ENCODE data around the gene STPG3. TPM values are rescaled to one million over a fixed set of nuclear protein-coding genes. Genes with fewer than 3 reads are reported as not detected.

STPG3 gene
- total and polyA plus RNA-seq, 2 of the 13 experiments (the other 11 are each of a cell fraction or from before 2014, with no cell fraction given) = not detected

- TF ChIP-seq ARID4A (CRISPR knock-in tag; IDR thresholded peaks at IDR 0.05; ENCODE audit: borderline replicate concordance) (peak; percentile 85; the same call in 1 of the 2 replicates), ZNF646 (CRISPR knock-in tag; IDR thresholded peaks at IDR 0.05) (no peak), ZNF280D (CRISPR knock-in tag; IDR thresholded peaks at IDR 0.05) (peak; percentile 80), ZNF275 (CRISPR knock-in tag; IDR thresholded peaks at IDR 0.05; ENCODE audit: borderline replicate concordance) (no peak; the same call in none of the 2 replicates), ZNF484 (CRISPR knock-in tag; IDR thresholded peaks at IDR 0.05; ENCODE audit: borderline replicate concordance, low read depth) (no peak), HINFP (CRISPR knock-in tag; IDR thresholded peaks at IDR 0.05; ENCODE audit: low read depth) (0 out of 2 replicates have a peak, but pooled peaks have one; percentile 40), RFXANK (CRISPR knock-in tag; IDR thresholded peaks at IDR 0.05) (no peak), HNRNPH1 (optimal IDR thresholded peaks at IDR 0.05; ENCODE audit: low read depth, low read length) (no peak), ONECUT2 (CRISPR knock-in tag; IDR thresholded peaks at IDR 0.05) (no peak)
Measured at GRCh38 chr9:137236238-137236935, 14.7 kb upstream of the STPG3 start (continued).

Data from HepG2 (cell line).